ENCODE data around the gene KBTBD8.

Gene KBTBD8

DNA sequence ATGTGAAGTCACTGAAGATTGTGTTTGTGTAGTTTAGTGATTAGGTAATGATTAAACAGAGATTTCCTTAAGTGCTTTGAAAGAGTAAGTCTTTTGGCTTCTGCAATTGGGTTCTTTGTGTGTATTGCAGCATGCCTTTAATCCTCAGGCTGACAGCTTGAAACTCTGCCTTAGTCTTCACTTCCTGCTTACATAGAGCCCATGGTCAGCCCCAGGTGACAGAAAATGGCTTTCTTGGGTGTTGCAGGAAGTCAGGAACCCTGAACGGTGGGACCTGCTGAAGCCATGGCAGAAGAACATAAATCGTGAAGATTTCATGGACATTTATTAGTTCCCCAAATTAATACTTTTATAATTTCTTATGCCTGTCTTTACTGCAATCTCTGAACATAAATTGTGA, 61.3 kb downstream of the KBTBD8 start:
- no peak for DNase-seq (ENCODE audit: low read depth)
- no peak for TF ChIP-seq CTCF (IDR thresholded peaks at IDR 0.05; ENCODE audit: control insufficient read depth, insufficient read depth, low read depth, low read length, missing control alignments)
- no peak overlapping the region for H3K4me3 ChIP-seq (ENCODE audit: control insufficient read depth, low read depth, low read length)

Data from AG09309 (cell line).